Lower leg skin (tissue), 3 donors: ENCODE measurements around the gene RAD52.

Source experiments
- CTCF ChIP-seq, 3 donors: fragments of 450-650 bp; IDR thresholded peaks; one replicate each; pipeline ENCODE4 v1.5.1; 2016; ENCODE audit warnings: antibody characterized with exemption in 3 of 3, mild to moderate bottlenecking in 3 of 3, moderate library complexity in 2 of 3
- POLR2A ChIP-seq, 2 donors: fragments of 450-650 bp; IDR thresholded peaks; one replicate each; pipeline ENCODE4 v1.6.1; 2016 to 2017; ENCODE audit warnings: antibody characterized with exemption in 2 of 2, mild to moderate bottlenecking in 1 of 2, moderate library complexity in 1 of 2

GRCh38 chr12:953776-954175, 4.3 kb upstream of the RAD52 start:
- TF ChIP-seq CTCF (IDR thresholded peaks at IDR 0.05) (no peak), POLR2A (IDR thresholded peaks at IDR 0.05) (no peak)
